Loucy (cell line): ENCODE measurements around the gene ARHGAP32.

Source experiments
- H2AFZ ChIP-seq: fragments of 200-600 bp; sonication (generic); 2 replicates; pipeline ENCODE4 v1.6.0; 2016; ENCODE audit warnings: antibody characterized with exemption, mild to moderate bottlenecking, low read length, moderate library complexity
- H3F3A ChIP-seq: fragments of 200-600 bp; 2 replicates; pipeline ENCODE4 v1.6.0; 2016; ENCODE audit warnings: antibody characterized with exemption, low read depth, mild to moderate bottlenecking
- H3K27me3 ChIP-seq: fragments of 200-600 bp; sonication (generic); 2 replicates; pipeline ENCODE4 v1.6.1; 2014; ENCODE audit warnings: low read length, mild to moderate bottlenecking; ENCODE audit not compliant: insufficient read depth, poor library complexity, severe bottlenecking
- H3K36me3 ChIP-seq: fragments of 200-600 bp; sonication (generic); 2 replicates; pipeline ENCODE4 v1.6.1; 2016; ENCODE audit warnings: low read length; ENCODE audit not compliant: insufficient read depth
- H3K4me1 ChIP-seq: fragments of 200-600 bp; sonication (generic); 2 replicates; pipeline ENCODE4 v1.5.1; 2014; ENCODE audit warnings: low read length, mild to moderate bottlenecking; ENCODE audit not compliant: insufficient read depth, poor library complexity, severe bottlenecking
- H3K4me2 ChIP-seq: fragments of 200-600 bp; sonication (generic); 2 replicates; pipeline ENCODE4 v1.6.0; 2014; ENCODE audit warnings: antibody characterized with exemption, low read length, low read depth, mild to moderate bottlenecking; ENCODE audit not compliant: poor library complexity, severe bottlenecking
- H3K4me3 ChIP-seq: fragments of 200-600 bp; sonication (generic); 2 replicates; pipeline ENCODE4 v1.5.1; 2014; ENCODE audit warnings: low read length, mild to moderate bottlenecking, mixed read lengths; ENCODE audit not compliant: poor library complexity, severe bottlenecking
- H3K79me2 ChIP-seq: fragments of 200-600 bp; sonication (generic); 2 replicates; pipeline ENCODE4 v1.6.1; 2014; ENCODE audit warnings: low read length; ENCODE audit not compliant: insufficient read depth
- H3K9ac ChIP-seq: fragments of 200-600 bp; sonication (generic); 2 replicates; pipeline ENCODE4 v1.6.0; 2014; ENCODE audit warnings: mild to moderate bottlenecking, low read depth, low read length, moderate library complexity; ENCODE audit not compliant: poor library complexity, severe bottlenecking
- H3K9me2 ChIP-seq: fragments of 200-600 bp; sonication (generic); replicated peaks from 2 replicates; pipeline ENCODE4 v1.6.1; 2016; ENCODE audit warnings: low read depth, low read length, mixed read lengths
- H3K9me3 ChIP-seq: fragments of 200-600 bp; sonication (generic); 2 replicates; pipeline ENCODE4 v1.6.1; 2014; ENCODE audit warnings: mild to moderate bottlenecking, antibody characterized with exemption, low read length, low read depth; ENCODE audit not compliant: insufficient read depth
- H4K20me1 ChIP-seq: fragments of 200-600 bp; sonication (generic); 2 replicates; pipeline ENCODE4 v1.6.0; 2014; ENCODE audit warnings: antibody characterized with exemption, low read length, mild to moderate bottlenecking; ENCODE audit not compliant: insufficient read depth, poor library complexity, severe bottlenecking
- CTCF ChIP-seq: fragments of 200-600 bp; sonication (generic); conservative IDR thresholded peaks from 2 replicates; pipeline ENCODE4 v1.5.1; 2014; ENCODE audit warnings: mild to moderate bottlenecking, antibody characterized with exemption, low read length
- EZH2phosphoT487 ChIP-seq: fragments of 200-600 bp; IDR thresholded peaks from 2 replicates; pipeline ENCODE4 v1.6.1; 2018; ENCODE audit warnings: antibody characterized with exemption, mild to moderate bottlenecking, moderate library complexity, borderline replicate concordance

ARHGAP32 gene

GRCh38 chr11:129192150-129192549 is at the start of gene ARHGAP32:
Gene ARHGAP32 (minus strand): TSS chr11:129192325. CDS start chr11:129192198, 127 bp downstream.
- TF ChIP-seq EZH2phosphoT487: no peak
- no peak for TF ChIP-seq CTCF
- Histone ChIP-seq H3K36me3 (no peaks in the 10 kb centered on the region), H3K9ac (no peak within 1 kb of the TSS), H3K9me3 (no peaks in the 10 kb centered on the region), H2AFZ (no peak within 1 kb of the TSS), H3F3A (no peaks in the 10 kb centered on the region), H3K79me2 (peaks cover 26% of the 10 kb centered on the region), H3K4me2 (no peak within 1 kb of the TSS), H3K4me1 (peaks cover 31% of the 10 kb centered on the region), H3K4me3 (no peak within 1 kb of the TSS), H3K27me3 (no peaks in the 10 kb centered on the region), H4K20me1 (peaks cover 7% of the 10 kb centered on the region), H3K9me2 (no peaks in the 10 kb centered on the region)

- Histone ChIP-seq H3K4me3 (no peak overlapping the region), H2AFZ (no peak overlapping the region), H3K36me3 (peaks cover 13% of the 10 kb centered on the region), H3K27me3 (no peaks in the 10 kb centered on the region), H3K9ac (no peak overlapping the region), H3F3A (no peaks in the 10 kb centered on the region), H3K4me2 (no peak overlapping the region), H3K79me2 (peaks cover 62% of the 10 kb centered on the region), H4K20me1 (no peaks in the 10 kb centered on the region), H3K4me1 (peaks cover 4% of the 10 kb centered on the region), H3K9me3 (no peaks in the 10 kb centered on the region), H3K9me2 (no peaks in the 10 kb centered on the region)
- no peak for TF ChIP-seq EZH2phosphoT487
- TF ChIP-seq CTCF: no peak
These were observed 47.1 kb upstream of the ARHGAP32 start for GRCh38 chr11:129239207-129239606.

DNA sequence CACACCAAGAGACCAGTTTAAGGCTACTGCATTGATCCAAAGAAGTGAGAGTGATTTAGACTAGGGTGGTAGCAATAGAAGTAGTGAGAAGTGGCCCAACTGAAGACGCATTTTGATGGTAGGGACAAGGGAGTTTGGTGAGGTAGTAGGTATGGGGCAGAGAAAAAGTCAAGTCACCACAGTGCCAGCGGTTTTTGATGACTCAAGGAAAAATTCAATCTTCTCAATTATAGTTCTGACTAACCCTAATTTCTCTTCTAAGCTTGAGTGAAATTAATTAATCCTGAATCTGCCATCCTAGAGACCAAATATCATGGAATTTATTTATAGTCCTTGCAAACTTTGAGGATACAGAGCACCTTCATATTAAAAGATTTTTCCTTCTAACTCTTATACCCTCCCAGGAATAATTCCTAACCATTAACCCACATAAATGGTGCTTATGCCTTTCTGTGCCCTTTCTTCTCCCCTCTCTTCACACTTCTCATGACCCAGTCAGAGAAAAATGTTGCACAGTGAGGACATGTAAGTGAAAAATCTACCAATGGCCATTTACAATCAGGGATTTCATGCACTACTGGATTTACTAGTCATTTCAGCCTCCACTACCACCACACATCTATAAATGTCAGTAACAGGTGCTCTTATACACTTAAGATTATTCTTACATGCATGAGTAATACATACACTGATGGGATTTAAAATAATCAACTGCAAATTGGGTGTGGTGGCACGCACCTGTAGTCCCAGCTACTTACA is 45.9 kb upstream of the ARHGAP32 start:
- Histone ChIP-seq H3K27me3 (no peaks in the 10 kb centered on the region), H3K4me2 (no peak overlapping the region), H3K36me3 (peaks cover 13% of the 10 kb centered on the region; the same call in 1 of the 2 replicates), H3K4me1 (peaks cover 4% of the 10 kb centered on the region), H3K9me2 (no peaks in the 10 kb centered on the region), H3K4me3 (no peak overlapping the region), H3F3A (no peaks in the 10 kb centered on the region), H3K9ac (no peak overlapping the region), H2AFZ (no peak overlapping the region), H3K9me3 (no peaks in the 10 kb centered on the region), H3K79me2 (peaks cover 50% of the 10 kb centered on the region), H4K20me1 (no peaks in the 10 kb centered on the region)
- TF ChIP-seq EZH2phosphoT487 (no peak), CTCF (no peak)
